GM23248 (cell line): ENCODE measurements around the gene GRB10.

Experiments used
- EZH2 ChIP-seq: fragments of 200-600 bp; sonication (generic); IDR thresholded peaks from 2 replicates; pipeline ENCODE4 v1.6.1; 2018; ENCODE audit warnings: antibody characterized with exemption, mild to moderate bottlenecking; ENCODE audit not compliant: insufficient read depth, poor library complexity, severe bottlenecking
- EZH2phosphoT487 ChIP-seq: fragments of 200-600 bp; sonication (generic); IDR thresholded peaks from 2 replicates; pipeline ENCODE4 v1.6.1; 2018; ENCODE audit warnings: antibody characterized with exemption, moderate library complexity, mild to moderate bottlenecking, low read depth; ENCODE audit not compliant: insufficient read depth

GRCh38 chr7:50713123-50713965 lies 69.4 kb downstream of the GRB10 start:
- no peak for TF ChIP-seq EZH2phosphoT487
- no peak for TF ChIP-seq EZH2
